ENCODE data around the gene MPHOSPH10. TPM values are rescaled to one million over a fixed set of nuclear protein-coding genes. Genes with fewer than 3 reads are reported as not detected.

Gene MPHOSPH10
- total and polyA plus RNA-seq, 2 of the 13 experiments (the other 11 are each of a cell fraction or from before 2014, with no cell fraction given), result 37.8 to 137 TPM

DNA sequence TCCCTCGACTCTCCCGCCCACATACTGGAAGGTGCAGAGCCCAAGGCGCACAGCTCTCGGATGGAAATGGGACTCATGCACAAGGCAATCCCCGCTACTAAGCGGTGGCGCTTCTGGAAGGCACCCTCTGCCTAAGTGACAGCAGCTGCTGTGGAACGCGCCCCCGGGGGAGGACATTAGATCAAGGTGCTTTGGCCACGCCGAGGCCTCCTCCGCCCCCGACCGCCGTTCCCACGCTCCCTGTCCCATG is 607 bp upstream of the MPHOSPH10 start (continued):
- TF ChIP-seq ZNF251 (CRISPR knock-in tag; IDR thresholded peaks at IDR 0.05) (no peak), ZZZ3 (CRISPR knock-in tag; IDR thresholded peaks at IDR 0.05; ENCODE audit: borderline replicate concordance) (no peak; the same call in 1 of the 2 replicates), TARDBP (CRISPR knock-in tag; IDR thresholded peaks at IDR 0.05) (no peak), PRMT3 (CRISPR knock-in tag; IDR thresholded peaks at IDR 0.05; ENCODE audit: borderline replicate concordance, low read depth) (no peak), ZNF432 (CRISPR knock-in tag; IDR thresholded peaks at IDR 0.05; ENCODE audit: borderline replicate concordance) (no peak), SOX13 (IDR thresholded peaks at IDR 0.05) (no peak), SOX13 (CRISPR knock-in tag; conservative IDR thresholded peaks at IDR 0.05 in 1 of 2, IDR thresholded peaks at IDR 0.05 in 1 of 2) (peak in 1 of 2 experiments; percentile 42; a peak in 1 of 4 replicates), SOX6 (IDR thresholded peaks at IDR 0.05) (no peak), SOX6 (CRISPR knock-in tag; IDR thresholded peaks at IDR 0.05) (peak; percentile 55), SP5 (CRISPR knock-in tag; IDR thresholded peaks at IDR 0.05; ENCODE audit: borderline replicate concordance, low read depth) (0 out of 2 replicates have a peak, but pooled peaks have one; percentile 9), DMTF1 (CRISPR knock-in tag; IDR thresholded peaks at IDR 0.05) (no peak), NPAS2 (CRISPR knock-in tag; IDR thresholded peaks at IDR 0.05; ENCODE audit: borderline replicate concordance) (no peak), ZNF605 (CRISPR knock-in tag; IDR thresholded peaks at IDR 0.05) (no peak), NRL (CRISPR knock-in tag; IDR thresholded peaks at IDR 0.05; ENCODE audit: borderline replicate concordance) (0 out of 2 replicates have a peak, but pooled peaks have one; percentile 74), ZNF841 (CRISPR knock-in tag; IDR thresholded peaks at IDR 0.05; ENCODE audit: borderline replicate concordance) (no peak), HNF1B (CRISPR knock-in tag; IDR thresholded peaks at IDR 0.05) (0 out of 2 replicates have a peak, but pooled peaks have one; percentile 69), ZNF160 (CRISPR knock-in tag; IDR thresholded peaks at IDR 0.05) (no peak), ZNF687 (CRISPR knock-in tag; IDR thresholded peaks at IDR 0.05) (no peak), ZNF333 (CRISPR knock-in tag; IDR thresholded peaks at IDR 0.05; ENCODE audit: borderline replicate concordance) (peak; percentile 55; the same call in 1 of the 2 replicates), ZFP62 (CRISPR knock-in tag; IDR thresholded peaks at IDR 0.05) (no peak), SNAPC2 (CRISPR knock-in tag; IDR thresholded peaks at IDR 0.05) (no peak), DNMT1 (CRISPR knock-in tag; IDR thresholded peaks at IDR 0.05) (0 out of 2 replicates have a peak, but pooled peaks have one; percentile 75), MAFF (IDR thresholded peaks at IDR 0.05; ENCODE audit: low read depth, low read length) (no peak), THYN1 (CRISPR knock-in tag; IDR thresholded peaks at IDR 0.05; ENCODE audit: borderline replicate concordance, low read depth) (no peak), ARNT (IDR thresholded peaks at IDR 0.05) (no peak)
